OCI-LY3 (cell line): ENCODE measurements around the gene TMEM163.

ENCODE experiments used
- CTCF ChIP-seq: fragments of 200-600, 300-600 bp; sonication (generic); IDR thresholded peaks from 2 replicates; pipeline ENCODE4 v1.5.1; 2014; ENCODE audit warnings: antibody characterized with exemption, low read length, low read depth
- EZH2phosphoT487 ChIP-seq: fragments of 200-600 bp; shearing (Covaris generic); IDR thresholded peaks from 2 replicates; pipeline ENCODE4 v1.6.1; 2018; ENCODE audit warnings: antibody characterized with exemption, mixed run types, low read depth

- TF ChIP-seq CTCF (no peak), EZH2phosphoT487 (no peak)
Observed at GRCh38 chr2:134433979-134434378, 284.8 kb downstream of the TMEM163 start.
